Breast epithelium (tissue), 4 donors: Measurements from ENCODE around the gene SEC31B. TPM values are rescaled to one million over a fixed set of nuclear protein-coding genes. Genes with fewer than 3 reads are reported as not detected.

Source experiments
- DNase-seq, 2 donors: peaks; one replicate each; pipeline ENCODE4 v3.0.0-alpha.2; 2019; ENCODE audit warnings: low spot score in 2 of 2
- H3K27ac ChIP-seq, 2 donors: fragments of 200-600 bp; sonication (generic) in 1 of 2; one replicate each; pipeline ENCODE4 v1.5.1; 2016 to 2019; ENCODE audit warnings: mild to moderate bottlenecking in 1 of 2
- H3K27me3 ChIP-seq, 2 donors: fragments of 200-600 bp; sonication (generic) in 1 of 2; one replicate each; pipeline versions ENCODE4 v1.5.1 to v1.6.0; 2017 to 2019; ENCODE audit warnings: control low read depth in 1 of 2, mild to moderate bottlenecking in 1 of 2
- H3K36me3 ChIP-seq: fragments of 200-600 bp; one replicate; pipeline ENCODE4 v1.5.1; 2019
- H3K4me1 ChIP-seq, 2 donors: fragments of 200-600 bp; sonication (generic); one replicate each; pipeline ENCODE4 v1.5.1; 2016 to 2019; ENCODE audit warnings: control low read depth in 1 of 2
- H3K4me3 ChIP-seq, 3 donors: fragments of 200-600 bp; sonication (generic); 1 replicate in 2 of 3; 2 replicates in 1 of 3; pipeline ENCODE4 v1.5.1; 2016 to 2019; ENCODE audit warnings: mild to moderate bottlenecking in 3 of 3, moderate library complexity in 2 of 3
- H3K9me3 ChIP-seq, 2 donors: fragments of 200-600 bp; sonication (generic) in 1 of 2; one replicate each; pipeline ENCODE4 v1.5.1; 2016 to 2019; ENCODE audit warnings: control low read depth in 1 of 2
- POLR2A ChIP-seq: fragments of 450-650 bp; IDR thresholded peaks from one replicate; pipeline ENCODE4 v1.6.1; 2016; ENCODE audit warnings: antibody characterized with exemption, mild to moderate bottlenecking, moderate library complexity
- POLR2AphosphoS5 ChIP-seq, 3 donors: sonication (generic); formaldehyde crosslinking; IDR thresholded peaks; one replicate each; pipeline ENCODE4 v1.6.1; 2017; ENCODE audit warnings: antibody characterized with exemption in 3 of 3
- intact Hi-C: fragments of 100-400 bp; cut with DNase I; formaldehyde crosslinking; loops from one replicate; pipeline ENCODE4 v1.15.1; 2023; ENCODE audit warnings: low total_unique reads
- total RNA-seq, 3 donors: library from RNA; depleted of rRNA; stranded (reverse); fragments of >200 nt; gene quantifications; one replicate each; pipeline ENCODE4 v1.1.0, GENCODE V29; 2016
- TF ChIP-seq, protein P1 (sequence below), 3 donors: fragments of 450-650 bp; IDR thresholded peaks; one replicate each; pipeline ENCODE4 v1.5.1; 2016 to 2017; ENCODE audit warnings: antibody characterized with exemption in 3 of 3, mild to moderate bottlenecking in 3 of 3, moderate library complexity in 3 of 3

Gene SEC31B
- total RNA-seq, 3 donors from 2014 or later, result 9.8 to 18.1 (median 12.1) TPM

DNA sequence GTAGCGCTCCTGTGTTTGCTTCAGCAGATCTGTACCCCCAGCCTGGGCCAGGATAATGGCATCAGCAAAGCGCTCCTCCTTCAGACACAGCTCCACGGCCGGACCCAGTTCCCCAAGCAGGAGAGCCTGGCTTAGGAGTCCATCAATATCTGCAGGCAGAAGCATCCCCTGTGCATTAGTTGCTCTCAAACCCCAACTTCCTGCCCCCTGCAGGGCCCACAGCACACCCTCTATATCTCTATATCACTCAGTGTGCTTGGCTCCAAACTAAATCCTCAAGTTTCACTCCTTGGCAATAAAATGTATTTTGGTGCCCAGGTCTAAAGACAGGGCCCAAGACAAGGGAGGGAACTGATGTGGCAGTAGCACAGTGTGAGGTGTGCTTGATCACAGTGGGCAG, 21.6 kb downstream of the SEC31B start:
- no peaks in the 10 kb centered on the region for H3K36me3 ChIP-seq

DNA sequence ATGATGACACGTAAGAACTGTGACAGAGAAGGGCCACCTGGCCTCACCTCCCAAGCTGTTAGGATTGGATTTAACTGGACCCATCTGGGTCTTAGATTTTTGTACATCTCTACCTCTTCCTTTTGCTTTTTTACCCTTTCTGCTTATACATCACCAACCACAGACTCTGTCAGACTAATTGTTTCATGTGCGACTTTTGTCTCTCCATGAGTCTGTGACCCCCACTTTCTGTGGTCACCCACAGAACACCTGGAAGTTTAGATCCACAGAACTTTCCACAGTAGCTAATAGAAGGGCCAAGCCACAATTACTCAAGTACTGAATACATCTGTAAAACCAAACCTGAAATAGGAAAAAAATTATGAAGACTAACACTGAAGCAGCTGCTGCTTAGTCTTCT, 23.1 kb downstream of the SEC31B start:
- Histone ChIP-seq H3K9me3 (no peaks in the 10 kb centered on the region), H3K36me3 (no peaks in the 10 kb centered on the region), H3K27me3 (no peaks in the 10 kb centered on the region), H3K4me3 (no peak overlapping the region), H3K27ac (no peak overlapping the region), H3K4me1 (no peaks in the 10 kb centered on the region)
- no peak for DNase-seq
- intact Hi-C loops, result no loop called here
- TF ChIP-seq POLR2A, result no peak
- TF ChIP-seq, protein P1, sequence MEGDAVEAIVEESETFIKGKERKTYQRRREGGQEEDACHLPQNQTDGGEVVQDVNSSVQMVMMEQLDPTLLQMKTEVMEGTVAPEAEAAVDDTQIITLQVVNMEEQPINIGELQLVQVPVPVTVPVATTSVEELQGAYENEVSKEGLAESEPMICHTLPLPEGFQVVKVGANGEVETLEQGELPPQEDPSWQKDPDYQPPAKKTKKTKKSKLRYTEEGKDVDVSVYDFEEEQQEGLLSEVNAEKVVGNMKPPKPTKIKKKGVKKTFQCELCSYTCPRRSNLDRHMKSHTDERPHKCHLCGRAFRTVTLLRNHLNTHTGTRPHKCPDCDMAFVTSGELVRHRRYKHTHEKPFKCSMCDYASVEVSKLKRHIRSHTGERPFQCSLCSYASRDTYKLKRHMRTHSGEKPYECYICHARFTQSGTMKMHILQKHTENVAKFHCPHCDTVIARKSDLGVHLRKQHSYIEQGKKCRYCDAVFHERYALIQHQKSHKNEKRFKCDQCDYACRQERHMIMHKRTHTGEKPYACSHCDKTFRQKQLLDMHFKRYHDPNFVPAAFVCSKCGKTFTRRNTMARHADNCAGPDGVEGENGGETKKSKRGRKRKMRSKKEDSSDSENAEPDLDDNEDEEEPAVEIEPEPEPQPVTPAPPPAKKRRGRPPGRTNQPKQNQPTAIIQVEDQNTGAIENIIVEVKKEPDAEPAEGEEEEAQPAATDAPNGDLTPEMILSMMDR (IDR thresholded peaks at IDR 0.05), result no peak
- TF ChIP-seq POLR2AphosphoS5 (IDR thresholded peaks at IDR 0.05), result no peak

More for the DNA sequence above, 21.6 kb downstream of the SEC31B start:
- H3K27ac ChIP-seq, result no peak overlapping the region
- DNase-seq, result no peak
- H3K4me3 ChIP-seq, result no peak overlapping the region
- H3K27me3 ChIP-seq, result no peaks in the 10 kb centered on the region
- no peak for TF ChIP-seq POLR2AphosphoS5 (IDR thresholded peaks at IDR 0.05)
- TF ChIP-seq, protein P1 (IDR thresholded peaks at IDR 0.05), result no peak
- TF ChIP-seq POLR2A, result no peak
- intact Hi-C loops, result no loop called here
- no peaks in the 10 kb centered on the region for H3K9me3 ChIP-seq
- H3K4me1 ChIP-seq, result no peaks in the 10 kb centered on the region

DNA sequence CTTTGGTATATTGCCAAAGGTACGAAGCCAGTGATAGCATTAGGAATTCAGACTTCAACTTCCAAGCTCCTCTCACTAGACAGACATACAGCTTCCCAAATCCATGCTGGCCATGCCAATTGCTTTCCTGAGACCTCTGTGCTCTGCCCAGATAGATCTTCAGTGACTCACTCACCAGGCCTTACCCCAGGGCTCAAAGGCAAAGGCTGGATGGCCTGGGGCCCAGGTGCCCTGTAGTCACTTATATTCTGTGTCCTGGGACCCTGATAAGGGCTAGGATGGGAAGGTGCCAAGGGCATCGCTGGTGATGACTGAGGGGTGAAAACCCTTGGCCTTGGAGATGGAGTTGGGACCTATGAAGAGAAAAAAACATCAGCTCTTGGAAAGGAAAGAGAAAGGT, 29.1 kb downstream of the SEC31B start:
- no peak overlapping the region for H3K27ac ChIP-seq
- no peak for TF ChIP-seq POLR2AphosphoS5 (IDR thresholded peaks at IDR 0.05)
- TF ChIP-seq, protein P1 (IDR thresholded peaks at IDR 0.05), result no peak
- no peak for TF ChIP-seq POLR2A
- H3K36me3 ChIP-seq, result no peaks in the 10 kb centered on the region
- no peaks in the 10 kb centered on the region for H3K27me3 ChIP-seq
- no peaks in the 10 kb centered on the region for H3K4me1 ChIP-seq
- intact Hi-C loops, result no loop called here
- no peak for DNase-seq
- H3K4me3 ChIP-seq, result no peak overlapping the region
- H3K9me3 ChIP-seq, result no peaks in the 10 kb centered on the region

DNA sequence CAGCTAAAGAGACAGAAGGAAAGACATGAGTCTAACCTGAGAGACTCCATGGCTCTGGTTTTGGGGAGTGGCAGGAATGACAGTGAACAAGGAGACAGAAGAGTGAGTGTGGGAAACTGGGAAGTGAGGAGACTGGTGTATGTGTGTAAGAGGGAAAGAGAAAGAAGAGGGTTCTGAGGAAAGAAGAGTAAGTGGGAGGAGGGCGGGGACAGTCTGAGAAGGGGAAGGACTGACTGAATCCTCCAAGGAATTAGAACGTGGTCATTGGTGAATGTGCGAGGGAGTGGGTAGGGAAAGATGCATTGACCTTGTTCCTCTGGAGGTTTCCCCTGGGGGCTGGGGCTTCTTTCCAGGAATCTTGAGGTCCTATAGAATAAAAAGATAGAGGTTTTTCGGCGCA, 30.3 kb downstream of the SEC31B start:
- Histone ChIP-seq H3K27me3 (no peaks in the 10 kb centered on the region), H3K9me3 (no peaks in the 10 kb centered on the region), H3K36me3 (no peaks in the 10 kb centered on the region), H3K4me1 (no peaks in the 10 kb centered on the region), H3K27ac (no peak overlapping the region), H3K4me3 (no peak overlapping the region)
- no peak for TF ChIP-seq POLR2AphosphoS5 (IDR thresholded peaks at IDR 0.05)
- no peak for TF ChIP-seq POLR2A
- TF ChIP-seq, protein P1 (IDR thresholded peaks at IDR 0.05), result no peak
- intact Hi-C loops, result no loop called here
- DNase-seq, result no peak

DNA sequence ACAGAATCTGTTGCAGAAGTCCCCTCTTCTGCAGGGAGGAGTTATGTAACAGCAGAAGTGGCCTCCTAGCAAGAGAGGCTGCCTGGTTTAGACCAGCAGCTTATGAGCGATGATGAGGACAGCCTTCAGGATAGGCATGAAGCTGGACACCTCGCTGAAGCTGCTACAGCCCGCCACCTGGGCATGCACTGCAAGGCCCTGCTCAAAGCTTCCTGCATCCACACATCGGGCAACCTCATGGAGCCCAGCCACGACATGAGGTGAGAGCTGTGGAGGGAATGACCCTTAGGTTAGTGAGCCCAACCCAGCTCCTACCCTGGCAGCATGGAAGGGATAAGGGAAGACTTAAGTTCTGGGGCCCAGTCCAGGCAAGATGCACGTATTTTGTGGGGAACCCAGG, 32.1 kb downstream of the SEC31B start:
- no peaks in the 10 kb centered on the region for H3K27me3 ChIP-seq
- no peaks in the 10 kb centered on the region for H3K36me3 ChIP-seq
- no peak overlapping the region for H3K4me3 ChIP-seq
- no peak for DNase-seq
- intact Hi-C loops, result no loop called here
- H3K4me1 ChIP-seq, result no peaks in the 10 kb centered on the region
- no peaks in the 10 kb centered on the region for H3K9me3 ChIP-seq
- TF ChIP-seq POLR2A (no peak), POLR2AphosphoS5 (IDR thresholded peaks at IDR 0.05) (no peak)
- TF ChIP-seq, protein P1 (IDR thresholded peaks at IDR 0.05), result no peak
- no peak overlapping the region for H3K27ac ChIP-seq
